Osteocyte (in vitro differentiated cells): ENCODE results near the gene CDH13. TPM values are rescaled to one million over a fixed set of nuclear protein-coding genes. Genes with fewer than 3 reads are reported as not detected.

Experiments used
- DNase-seq: peaks from one replicate; pipeline ENCODE4 v3.0.0; 2021; ENCODE audit warnings: mixed read lengths; ENCODE audit not compliant: unreplicated experiment; ENCODE audit errors: extremely low spot score
- H3K27ac Mint-ChIP-seq: one replicate; pipeline ENCODE4 v1.8.0; 2021; ENCODE audit warnings: mild to moderate bottlenecking, mixed read lengths; ENCODE audit not compliant: unreplicated experiment
- H3K27me3 Mint-ChIP-seq: one replicate; pipeline ENCODE4 v1.8.0; 2021; ENCODE audit warnings: mixed read lengths; ENCODE audit not compliant: unreplicated experiment
- H3K36me3 Mint-ChIP-seq: one replicate; pipeline ENCODE4 v1.8.0; 2021; ENCODE audit warnings: mixed read lengths; ENCODE audit not compliant: unreplicated experiment
- H3K4me1 Mint-ChIP-seq: one replicate; pipeline ENCODE4 v1.8.0; 2021; ENCODE audit warnings: mixed read lengths; ENCODE audit not compliant: unreplicated experiment
- H3K4me3 Mint-ChIP-seq: one replicate; pipeline ENCODE4 v1.8.0; 2021; ENCODE audit warnings: mild to moderate bottlenecking, moderate library complexity, mixed read lengths; ENCODE audit not compliant: unreplicated experiment
- H3K9me3 Mint-ChIP-seq: one replicate; pipeline ENCODE4 v1.8.0; 2021; ENCODE audit warnings: mixed read lengths; ENCODE audit not compliant: unreplicated experiment
- CTCF ChIP-seq: fragments of 200-600 bp; sonication (generic); IDR thresholded peaks from 2 replicates; pipeline ENCODE4 v1.5.0; 2021; ENCODE audit warnings: antibody characterized with exemption, mild to moderate bottlenecking, moderate library complexity
- total RNA-seq: library from RNA; stranded (reverse); gene quantifications from 2 replicates; pipeline ENCODE4 v1.2.1, GENCODE V29; 2021

Gene CDH13
- total RNA-seq, 1 donor from 2014 or later = 27.0 TPM

DNA sequence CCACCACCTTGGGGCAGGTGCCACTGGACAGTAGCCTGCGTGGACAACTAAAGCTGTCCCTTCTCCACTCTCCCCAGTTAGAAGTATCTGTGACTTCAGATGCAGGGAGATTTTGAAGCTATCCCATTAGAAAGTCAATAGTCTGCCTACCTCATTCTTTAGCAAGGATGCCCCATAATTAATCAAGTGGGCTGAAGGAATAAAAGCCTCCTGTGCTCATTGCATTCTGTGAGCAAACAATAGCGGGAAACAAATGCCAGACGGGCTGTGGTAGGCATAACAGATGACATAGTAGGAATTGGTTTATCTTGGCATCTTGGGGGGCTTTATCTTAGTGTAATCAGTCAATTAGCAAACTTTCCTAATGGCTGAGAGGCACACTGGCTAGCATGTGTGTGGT, 1084.3 kb downstream of the CDH13 start:
- Mint-ChIP-seq H3K36me3 (no peaks in the 10 kb centered on the region), H3K4me3 (no peak overlapping the region), H3K27me3 (no peaks in the 10 kb centered on the region), H3K9me3 (no peaks in the 10 kb centered on the region), H3K27ac (no peak overlapping the region), H3K4me1 (peaks cover 21% of the 10 kb centered on the region)
- no peak for TF ChIP-seq CTCF
- no peak for DNase-seq

GRCh38 chr16:83713597-83713996, 1086.8 kb downstream of the CDH13 start:
- no peak for DNase-seq
- Mint-ChIP-seq H3K27ac (no peak overlapping the region), H3K36me3 (no peaks in the 10 kb centered on the region), H3K27me3 (no peaks in the 10 kb centered on the region), H3K4me1 (peaks cover 29% of the 10 kb centered on the region), H3K4me3 (no peak overlapping the region), H3K9me3 (no peaks in the 10 kb centered on the region)
- no peak for TF ChIP-seq CTCF

- TF ChIP-seq CTCF = no peak
- peaks cover 29% of the 10 kb centered on the region for H3K4me1 Mint-ChIP-seq
- no peaks in the 10 kb centered on the region for H3K27me3 Mint-ChIP-seq
- H3K27ac Mint-ChIP-seq = no peak overlapping the region
- H3K36me3 Mint-ChIP-seq = no peaks in the 10 kb centered on the region
- H3K9me3 Mint-ChIP-seq = no peaks in the 10 kb centered on the region
- DNase-seq = no peak
- no peak overlapping the region for H3K4me3 Mint-ChIP-seq
These were observed 1087.5 kb downstream of the CDH13 start for GRCh38 chr16:83714286-83714685.

DNA sequence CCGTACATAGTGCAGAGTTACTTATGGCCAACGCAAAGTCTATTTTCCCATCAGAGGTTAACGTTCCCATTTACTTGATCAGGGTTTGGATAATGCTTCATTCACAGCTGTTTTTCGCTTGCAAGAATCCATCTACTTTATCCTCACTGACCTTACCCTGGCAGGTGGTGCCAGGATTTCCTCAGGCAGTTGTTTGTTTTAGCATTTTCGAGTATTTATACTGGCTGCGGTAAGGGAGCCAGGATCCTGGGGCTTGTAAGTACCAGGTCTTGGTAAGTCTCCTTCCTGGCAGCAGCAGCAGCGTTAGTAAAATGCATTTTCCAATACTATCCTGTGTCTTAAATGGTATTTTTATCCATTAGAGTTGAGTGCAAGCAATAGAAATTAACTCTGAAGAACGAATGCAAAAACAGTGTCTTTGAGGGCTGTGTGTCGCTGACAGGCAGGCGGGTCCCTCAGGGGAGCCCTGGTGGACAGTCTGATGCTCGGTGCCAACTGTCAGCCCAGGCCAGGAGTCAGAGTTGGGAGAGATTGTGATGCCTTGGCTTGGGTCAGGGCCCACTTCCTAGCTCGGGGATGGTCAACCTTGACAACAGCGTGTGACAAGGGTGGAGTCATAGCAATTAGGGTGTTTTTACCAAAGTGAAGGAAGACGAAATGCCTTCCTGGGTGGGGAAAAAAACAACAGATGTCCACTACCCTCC, 1088.6 kb downstream of the CDH13 start:
- no peaks in the 10 kb centered on the region for H3K9me3 Mint-ChIP-seq
- no peak overlapping the region for H3K4me3 Mint-ChIP-seq
- H3K4me1 Mint-ChIP-seq = peaks cover 29% of the 10 kb centered on the region
- no peaks in the 10 kb centered on the region for H3K27me3 Mint-ChIP-seq
- H3K27ac Mint-ChIP-seq = no peak overlapping the region
- no peak for TF ChIP-seq CTCF
- no peaks in the 10 kb centered on the region for H3K36me3 Mint-ChIP-seq
- no peak for DNase-seq

DNA sequence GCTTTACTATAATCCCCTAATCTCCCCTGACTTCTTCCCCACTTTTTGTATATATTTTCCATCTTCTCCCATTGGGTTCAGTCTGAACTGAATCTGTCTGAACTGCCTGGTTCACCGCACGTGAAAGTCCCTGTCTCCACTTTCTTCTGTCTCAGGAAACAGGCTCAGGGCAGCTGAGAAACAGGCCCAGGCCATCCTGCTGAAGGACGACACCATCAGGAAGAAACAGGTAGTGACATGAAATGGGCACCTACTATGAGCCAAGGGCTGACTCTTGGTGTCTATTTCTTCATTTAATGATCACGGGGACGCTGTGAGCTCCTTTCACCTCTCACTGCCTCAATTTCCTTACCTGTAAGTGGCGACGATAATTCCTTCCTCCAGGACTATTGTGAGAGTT, 1090.5 kb downstream of the CDH13 start:
- H3K27me3 Mint-ChIP-seq = no peaks in the 10 kb centered on the region
- no peaks in the 10 kb centered on the region for H3K36me3 Mint-ChIP-seq
- H3K27ac Mint-ChIP-seq = no peak overlapping the region
- peaks cover 29% of the 10 kb centered on the region for H3K4me1 Mint-ChIP-seq
- no peak overlapping the region for H3K4me3 Mint-ChIP-seq
- no peak for TF ChIP-seq CTCF
- DNase-seq = no peak
- no peaks in the 10 kb centered on the region for H3K9me3 Mint-ChIP-seq
